Measurements from ENCODE around the gene THAP7.
A peak's percentile ranks its signal among the peaks of the same experiment; 100 is the strongest.

The THAP7 gene

GRCh38 chr22:20963201-20964052 lies 38.5 kb downstream of the THAP7 start:
- no peak for DNase-seq

- no peak for DNase-seq
These were observed 39.4 kb downstream of the THAP7 start for GRCh38 chr22:20962491-20962945.

- DNase-seq = no peak
These were observed 41.3 kb downstream of the THAP7 start for GRCh38 chr22:20960609-20961008.

GRCh38 chr22:20959578-20960461 lies 42.1 kb downstream of the THAP7 start:
- no peak for DNase-seq

GRCh38 chr22:20957683-20958431 lies 44.1 kb downstream of the THAP7 start:
- peak; percentile 40 to 66 for DNase-seq

GRCh38 chr22:20957102-20957682 lies 44.7 kb downstream of the THAP7 start:
- peak; percentile 37 to 55 for DNase-seq

- DNase-seq = no peak
These were observed 45.4 kb downstream of the THAP7 start for GRCh38 chr22:20956258-20957101.

- DNase-seq = no peak
These were observed 46.4 kb downstream of the THAP7 start for GRCh38 chr22:20955548-20955947.

GRCh38 chr22:20953668-20954500 lies 48.0 kb downstream of the THAP7 start:
- peak; percentile 48 to 56 for DNase-seq

- no peak for DNase-seq
These were observed 48.6 kb downstream of the THAP7 start for GRCh38 chr22:20953342-20953608.

GRCh38 chr22:20952544-20953341 lies 49.2 kb downstream of the THAP7 start:
- no peak for DNase-seq

GRCh38 chr22:20951932-20952380 lies 50.0 kb downstream of the THAP7 start:
- DNase-seq = no peak

- DNase-seq = no peak
These were observed 50.6 kb downstream of the THAP7 start for GRCh38 chr22:20951151-20951931.

GRCh38 chr22:20949698-20950183 lies 52.2 kb downstream of the THAP7 start:
- no peak for DNase-seq

Data from inflammatory macrophage (primary cell).